AG08396 (cell line): ENCODE measurements around the gene AREG.

ENCODE experiments used
- DNase-seq: peaks from one replicate; pipeline ENCODE4 v3.0.0; 2012; ENCODE audit warnings: low spot score, mixed read lengths

The AREG gene

DNA sequence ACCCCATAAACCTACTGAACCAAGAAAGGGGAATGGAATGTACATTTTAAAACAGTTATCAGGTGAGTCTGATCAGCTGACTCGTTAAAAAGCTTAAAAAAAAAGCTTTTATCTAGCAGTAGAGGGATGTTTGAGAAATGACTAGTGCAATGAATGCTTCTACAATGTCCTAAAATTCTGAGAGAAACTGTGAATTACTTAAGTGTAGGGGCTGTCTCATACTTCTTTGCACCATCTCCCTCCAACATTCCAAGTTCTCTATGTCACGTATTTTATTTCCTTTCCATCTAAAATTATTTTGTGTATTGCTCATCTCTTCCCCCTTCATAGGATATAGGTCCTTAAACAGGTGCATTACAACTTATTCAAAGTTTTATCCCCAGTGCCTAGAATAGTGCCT lies 11.9 kb upstream of the AREG start:
- DNase-seq, result no peak

DNA sequence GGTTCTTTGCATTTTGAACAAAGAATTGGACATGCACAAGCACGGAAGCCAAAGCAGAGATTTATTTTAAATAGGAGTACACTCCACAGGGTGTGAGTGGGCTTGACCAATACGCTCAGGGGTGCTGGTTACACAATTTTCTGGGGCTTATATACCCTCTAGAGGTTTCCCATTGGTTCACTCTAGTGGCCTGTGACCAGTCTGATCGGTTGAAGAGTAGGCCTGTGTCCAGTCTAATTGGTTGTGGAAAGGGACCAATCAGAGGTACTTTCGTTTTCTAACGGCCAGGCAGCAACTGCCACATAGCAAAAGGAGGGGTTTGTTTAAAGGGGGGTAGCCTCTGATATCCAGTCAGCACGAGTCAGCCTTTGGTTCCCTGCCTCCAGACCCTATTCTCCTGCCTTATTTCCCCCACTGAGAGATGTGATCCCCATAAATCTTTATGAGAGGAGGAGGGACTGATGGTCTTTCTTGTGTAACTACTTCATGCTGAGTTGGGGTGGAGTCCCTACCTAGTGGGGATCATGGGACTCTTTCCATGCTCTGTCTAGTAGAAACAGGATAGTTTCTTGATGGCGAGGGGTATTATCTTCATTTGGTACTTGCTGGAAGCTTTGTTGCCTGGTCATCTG lies 11.3 kb upstream of the AREG start:
- DNase-seq, result no peak

DNA sequence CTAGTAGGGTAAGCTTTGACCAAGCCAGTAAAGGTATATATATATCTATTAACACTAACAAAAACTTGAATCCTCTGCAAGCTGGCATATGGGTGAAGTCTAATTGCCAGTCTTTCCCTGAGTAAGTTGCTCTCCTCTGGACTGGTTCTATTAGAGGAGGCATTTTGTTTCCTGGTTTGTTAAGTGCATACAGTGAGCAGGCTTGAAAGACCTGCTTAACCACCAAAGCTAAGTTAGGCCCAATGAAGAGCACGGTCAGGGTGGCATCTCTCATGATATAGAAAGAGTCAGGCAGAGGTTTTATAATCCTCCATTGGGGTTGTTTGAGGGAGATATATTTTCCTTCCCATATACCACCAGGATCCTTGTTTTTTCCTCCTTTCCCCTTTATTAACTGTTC lies 9.6 kb upstream of the AREG start:
- no peak for DNase-seq

DNA sequence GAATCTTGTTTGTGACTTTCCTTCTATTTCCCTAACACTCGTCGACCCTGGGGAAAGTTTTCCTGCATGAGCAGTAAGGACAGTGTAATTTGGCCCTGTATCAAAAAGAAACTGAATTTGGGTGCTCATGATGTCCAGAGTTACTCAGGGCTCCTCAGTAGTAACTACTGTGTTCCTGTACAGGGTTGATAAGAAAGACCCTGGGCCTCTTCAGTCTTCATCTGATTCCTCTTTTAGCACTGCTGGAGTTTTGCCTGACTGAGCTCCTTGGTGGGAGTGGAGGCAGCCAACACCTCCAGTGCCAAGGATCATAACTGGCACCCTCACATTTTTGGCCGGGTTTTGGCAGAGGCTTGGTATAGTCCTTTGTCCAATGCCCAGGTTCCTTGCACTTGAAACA lies 7.1 kb upstream of the AREG start:
- no peak for DNase-seq

DNA sequence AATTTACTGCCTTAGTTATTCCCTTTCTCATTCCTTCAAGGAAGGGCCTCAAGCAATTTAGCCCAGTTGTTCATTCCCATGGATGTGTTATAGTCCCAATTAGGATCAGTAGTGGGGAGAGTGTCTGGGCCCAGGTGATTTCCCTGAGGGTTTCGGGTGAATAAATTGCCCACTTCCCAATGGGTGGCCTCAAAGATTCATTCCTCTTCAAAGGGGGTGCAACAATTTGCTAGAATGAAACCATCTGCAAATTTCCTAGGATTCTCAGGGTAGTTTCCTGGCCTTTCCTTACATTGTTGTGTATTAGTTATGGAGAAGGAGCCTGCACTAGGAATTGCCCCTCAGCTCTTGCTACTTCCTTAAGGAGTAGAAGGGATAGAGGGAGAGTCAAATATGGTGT lies 6.3 kb upstream of the AREG start:
- DNase-seq, result no peak

DNA sequence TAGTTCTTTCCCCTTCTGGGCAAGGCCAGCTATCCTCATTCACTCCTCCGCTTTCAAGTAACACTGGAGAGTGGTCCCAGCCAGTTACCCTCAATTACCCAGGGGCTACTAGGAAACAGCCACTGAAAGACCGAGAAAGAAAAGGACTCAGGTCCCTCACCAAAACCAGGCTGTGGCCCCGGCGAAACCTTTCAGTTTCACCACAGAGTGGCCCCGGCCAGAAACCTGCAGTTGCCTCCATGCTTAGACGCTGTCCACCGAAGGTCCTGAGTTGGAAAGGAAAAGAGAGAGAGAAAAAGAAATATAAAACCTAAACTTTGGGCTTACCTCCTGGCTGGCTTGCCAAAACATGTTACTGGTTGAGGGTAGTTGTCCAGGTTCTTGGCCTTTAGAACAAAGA lies 5.0 kb upstream of the AREG start:
- DNase-seq, result no peak

DNA sequence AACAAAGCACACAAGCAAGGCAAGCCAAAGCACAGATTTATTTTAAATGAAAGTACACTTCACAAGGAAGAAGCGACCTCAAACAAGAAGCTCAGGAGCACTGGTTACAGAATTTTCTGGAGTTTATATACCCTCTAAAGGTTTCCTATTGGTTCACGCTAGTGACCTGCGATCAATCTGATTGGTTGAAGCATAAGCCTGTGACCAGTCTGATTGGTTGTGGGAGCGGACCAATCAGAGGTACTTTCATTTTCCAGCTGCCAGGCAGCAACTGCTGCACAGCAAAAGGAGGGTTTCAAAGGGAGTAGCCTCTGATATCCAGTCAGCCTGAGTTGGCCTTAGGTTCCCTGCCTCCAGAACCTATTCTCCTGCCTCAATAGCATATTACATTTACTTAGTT lies 4.6 kb upstream of the AREG start:
- no peak for DNase-seq

DNA sequence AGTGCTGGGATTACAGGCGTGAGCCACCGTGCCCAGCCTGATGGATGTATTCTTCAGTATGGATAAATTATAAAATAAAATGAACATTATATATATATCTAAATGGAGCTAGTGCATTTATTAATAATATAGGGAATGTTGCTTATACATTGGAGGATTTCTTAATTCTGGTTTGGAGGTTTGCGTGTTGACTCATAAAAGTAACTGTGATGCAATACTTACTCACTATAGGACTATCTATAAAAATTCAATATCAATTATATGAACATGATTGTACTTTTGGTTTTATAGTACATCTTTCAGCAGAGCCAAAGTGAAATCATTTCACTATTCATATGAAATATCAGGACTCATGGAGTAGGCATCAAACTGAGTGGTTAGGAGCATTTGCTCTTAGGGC lies 3.2 kb upstream of the AREG start:
- DNase-seq, result no peak

DNA sequence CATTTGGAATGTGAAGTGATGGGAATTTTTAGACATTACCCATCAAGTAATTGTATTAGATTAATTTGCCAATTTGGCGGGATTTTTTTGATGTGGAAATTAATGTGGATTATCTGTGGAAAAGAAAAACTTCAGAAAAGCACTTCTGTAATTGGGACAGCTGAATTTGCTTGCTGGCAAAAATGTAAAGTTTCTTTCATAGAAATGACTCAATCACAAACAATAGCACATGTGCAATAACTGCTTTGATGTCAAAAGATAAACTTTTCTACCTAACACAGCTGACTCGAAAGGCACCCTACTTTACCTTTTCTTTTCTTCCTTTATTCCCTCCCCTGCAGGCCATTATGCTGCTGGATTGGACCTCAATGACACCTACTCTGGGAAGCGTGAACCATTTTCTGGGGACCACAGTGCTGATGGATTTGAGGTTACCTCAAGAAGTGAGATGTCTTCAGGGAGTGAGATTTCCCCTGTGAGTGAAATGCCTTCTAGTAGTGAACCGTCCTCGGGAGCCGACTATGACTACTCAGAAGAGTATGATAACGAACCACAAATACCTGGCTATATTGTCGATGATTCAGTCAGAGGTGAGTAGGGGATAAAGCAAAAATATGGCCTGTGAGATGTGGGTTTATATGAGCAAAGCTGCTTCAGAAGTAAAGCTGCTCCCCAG lies 1.4 kb downstream of the AREG start:
- no peak for DNase-seq

DNA sequence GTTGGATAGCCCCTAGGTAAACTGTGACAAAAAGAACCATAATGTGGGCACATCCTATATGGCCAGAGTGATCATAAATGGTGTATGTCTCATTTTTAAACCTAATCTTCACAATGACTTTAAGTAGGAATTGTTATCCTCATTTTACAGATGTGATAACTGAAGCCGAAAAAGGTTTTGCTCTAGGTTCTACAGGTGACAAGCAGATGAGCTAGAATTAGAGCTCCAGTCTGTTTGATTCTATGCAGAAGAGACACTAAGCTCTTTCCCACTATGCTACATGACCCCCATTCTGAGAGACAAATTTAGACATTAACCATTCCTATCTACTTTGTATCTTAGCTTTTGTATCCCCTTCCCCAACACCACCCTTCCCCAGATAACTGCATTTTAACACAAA lies 2.0 kb downstream of the AREG start:
- no peak for DNase-seq

DNA sequence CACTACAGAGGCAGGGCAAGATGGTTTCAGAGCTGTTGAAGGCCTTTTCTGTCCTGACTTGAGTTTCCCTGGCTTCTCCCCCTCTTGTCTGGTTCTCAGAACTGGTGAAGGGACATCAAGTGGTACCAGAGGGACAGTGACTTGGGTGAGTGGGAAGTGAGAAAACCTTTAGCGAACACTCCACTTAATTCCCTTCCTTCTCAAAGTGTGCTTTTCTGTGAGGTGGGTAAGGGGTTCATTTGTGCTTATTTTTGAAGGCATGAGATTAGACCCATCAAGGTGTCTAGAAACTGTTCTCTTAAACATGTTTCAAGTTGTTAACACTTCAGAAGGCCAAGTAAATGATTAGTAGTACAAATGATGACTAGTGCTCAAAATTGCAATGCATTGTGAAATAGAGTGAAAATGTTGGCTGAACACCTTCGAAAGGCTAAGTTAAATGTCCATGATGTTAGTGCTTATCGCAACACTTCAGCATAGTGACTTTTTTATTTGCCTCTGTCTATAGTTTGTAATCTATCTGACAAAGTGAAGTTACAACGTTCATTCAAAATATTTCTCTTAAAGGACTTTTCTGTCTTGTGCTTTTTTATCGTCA lies 2.8 kb downstream of the AREG start:
- DNase-seq, result no peak

DNA sequence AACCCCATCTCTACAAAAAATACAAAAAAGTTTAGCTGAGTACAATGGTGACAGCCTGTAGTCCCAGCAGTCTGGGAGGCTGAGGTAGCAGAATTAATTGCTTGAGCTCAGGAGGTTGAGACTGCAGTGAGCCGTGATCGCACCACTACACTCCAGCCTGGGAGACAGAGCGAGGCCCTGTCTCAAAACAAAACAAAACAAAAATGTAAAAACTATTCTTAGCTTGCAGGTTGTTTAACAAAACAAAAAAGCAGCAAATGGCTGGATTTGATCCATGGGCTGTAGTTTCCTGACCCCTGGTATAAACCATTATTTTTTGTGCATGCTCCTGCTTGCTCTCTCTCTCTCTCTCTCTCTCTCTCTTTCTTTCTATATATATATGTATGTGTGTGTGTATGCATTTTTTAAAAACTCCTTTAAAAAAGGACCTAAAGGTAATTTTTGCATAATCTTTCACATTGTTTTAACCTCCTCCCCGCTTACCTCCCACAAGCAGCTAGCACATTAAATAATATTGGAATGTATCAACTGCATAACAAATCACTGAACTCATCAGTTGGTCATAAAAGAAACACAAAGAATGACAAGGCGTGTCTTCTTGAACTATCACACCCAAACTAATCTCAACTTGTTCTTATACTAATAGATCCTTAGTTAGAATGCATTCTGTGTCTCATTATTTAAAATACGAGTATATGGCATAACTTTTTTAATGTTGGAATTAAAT lies 4.8 kb downstream of the AREG start:
- peak; percentile 18 for DNase-seq

DNA sequence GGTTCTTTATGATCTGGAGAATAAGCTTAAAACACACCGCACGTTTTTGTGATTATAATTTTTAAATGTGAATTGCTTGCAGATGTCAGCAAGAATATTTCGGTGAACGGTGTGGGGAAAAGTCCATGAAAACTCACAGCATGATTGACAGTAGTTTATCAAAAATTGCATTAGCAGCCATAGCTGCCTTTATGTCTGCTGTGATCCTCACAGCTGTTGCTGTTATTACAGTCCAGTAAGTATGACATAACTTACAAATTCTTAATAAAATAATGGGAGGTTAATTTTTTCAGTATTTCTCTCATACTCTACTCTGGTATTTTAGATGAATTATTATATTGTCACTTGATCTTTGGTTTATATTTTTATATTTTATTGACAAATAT lies 5.4 kb downstream of the AREG start:
- no peak for DNase-seq

DNA sequence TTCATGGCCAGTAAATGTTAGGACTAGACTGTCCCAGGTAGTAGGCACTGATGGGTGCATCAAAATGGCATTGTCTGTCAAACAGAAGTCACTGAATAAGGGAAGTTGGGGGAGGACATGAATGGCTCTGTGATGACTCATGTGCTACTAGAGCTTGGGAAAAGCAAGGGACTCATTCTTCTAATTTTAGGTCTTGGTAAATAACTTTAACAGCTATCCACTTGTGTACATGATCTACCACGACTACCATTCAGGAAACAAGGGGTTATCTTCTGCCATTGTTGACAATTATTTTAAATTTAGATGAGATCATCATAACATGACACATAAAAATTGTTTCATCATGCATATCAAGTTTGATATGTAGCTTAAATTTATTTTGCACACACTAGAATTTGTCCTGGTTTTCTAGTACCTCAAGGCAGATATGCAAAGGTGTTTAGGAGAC lies 6.3 kb downstream of the AREG start:
- peak; percentile 61 for DNase-seq

DNA sequence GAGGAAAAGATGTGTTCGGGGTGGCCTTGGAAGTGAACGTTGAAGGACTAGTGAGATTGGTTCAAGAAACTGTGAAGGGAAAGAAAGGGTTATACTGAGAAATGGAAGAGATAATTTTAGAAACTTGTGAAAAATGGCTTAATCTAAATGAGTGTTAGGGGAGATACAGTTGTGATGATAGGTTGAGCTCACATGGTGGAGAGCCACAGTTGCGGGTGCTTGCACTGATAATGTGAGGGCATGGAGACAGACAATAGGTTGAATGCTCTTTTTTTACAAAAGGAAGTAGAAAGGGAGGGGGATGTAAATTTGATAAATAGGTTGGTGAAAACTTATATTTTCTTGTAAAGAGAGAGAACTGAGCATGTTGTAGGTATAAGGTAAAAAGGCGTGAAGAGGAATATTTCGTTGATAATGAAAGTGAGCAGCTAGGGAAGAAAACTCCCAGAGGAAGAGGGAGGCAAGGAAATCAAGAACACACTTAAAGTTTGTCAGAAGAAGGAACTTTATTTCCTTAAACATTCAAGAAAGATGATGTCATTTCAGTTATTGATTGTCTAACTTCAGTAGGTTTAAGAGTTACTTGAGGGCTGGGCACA lies 8.2 kb downstream of the AREG start:
- DNase-seq, result no peak

DNA sequence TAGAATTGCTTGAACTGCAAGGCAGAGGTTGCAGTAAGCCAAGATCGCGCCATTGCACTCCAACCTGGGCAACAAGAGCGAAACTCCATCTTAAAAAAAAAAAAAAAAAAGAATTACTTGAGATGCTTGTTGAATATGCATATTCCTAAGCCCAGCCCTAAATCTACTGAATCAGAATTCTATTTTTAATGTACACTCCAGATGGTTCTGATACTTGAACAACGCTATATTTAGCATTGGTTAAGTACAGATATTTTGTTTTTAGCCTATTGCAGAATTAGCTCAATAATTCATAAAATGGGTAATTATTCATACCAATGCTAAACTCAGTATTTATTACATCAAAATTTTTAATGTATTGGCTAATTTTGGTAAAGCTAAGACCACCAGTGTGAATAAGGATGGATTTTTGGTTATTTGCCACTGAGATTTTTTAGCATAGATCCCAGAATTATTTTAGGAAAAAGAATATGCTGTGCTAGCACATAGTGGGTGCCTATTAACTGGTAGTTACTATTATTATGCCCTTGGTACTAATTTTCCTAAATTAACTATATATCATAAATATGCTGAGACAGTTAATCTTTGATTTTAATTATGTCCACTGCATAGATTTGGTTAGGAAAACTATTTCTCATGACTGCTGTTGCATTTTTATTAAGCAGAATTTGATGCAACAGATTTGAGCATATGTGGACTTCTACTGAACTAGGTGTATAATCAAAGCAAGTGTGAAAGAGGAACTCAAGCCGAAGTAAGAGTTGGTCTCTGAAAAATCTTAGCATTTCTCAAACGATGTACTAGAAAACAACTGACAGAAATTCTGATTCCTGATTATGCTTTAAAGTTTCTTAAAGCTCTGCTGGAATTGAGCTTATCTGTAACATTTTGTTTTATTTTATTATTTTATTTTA lies 9.2 kb downstream of the AREG start:
- no peak for DNase-seq

DNA sequence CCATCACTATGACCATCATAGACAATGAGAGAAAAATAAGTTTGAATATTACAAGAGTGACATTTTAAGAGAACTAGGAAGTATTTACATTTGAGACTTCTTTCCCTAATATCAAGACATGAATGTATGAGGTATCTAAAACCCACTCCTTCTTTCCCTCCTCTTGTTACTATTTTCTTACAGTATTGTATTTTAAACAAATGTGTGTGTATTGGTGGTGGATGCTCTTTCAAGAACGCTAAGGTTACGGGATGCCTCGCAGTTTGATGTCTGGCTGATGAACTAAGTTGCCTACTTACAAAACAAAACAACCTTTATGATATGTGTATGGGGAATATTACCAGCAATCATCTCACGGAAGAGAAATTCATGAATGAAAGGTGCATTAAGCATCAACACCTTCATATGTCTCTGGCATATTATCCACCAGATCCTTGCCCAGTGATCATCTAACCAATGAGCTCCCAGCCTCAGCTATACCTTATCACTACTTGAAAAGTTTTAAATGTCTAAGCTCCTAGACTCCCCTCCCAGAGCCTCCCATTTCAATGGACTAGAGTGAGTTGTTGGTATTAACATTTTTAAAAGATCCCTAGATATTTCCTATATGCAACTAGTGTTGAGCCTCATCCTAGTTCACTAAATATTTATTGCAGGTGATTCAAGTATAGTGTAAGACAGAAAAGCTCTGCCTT lies 10.6 kb downstream of the AREG start:
- DNase-seq, result no peak

DNA sequence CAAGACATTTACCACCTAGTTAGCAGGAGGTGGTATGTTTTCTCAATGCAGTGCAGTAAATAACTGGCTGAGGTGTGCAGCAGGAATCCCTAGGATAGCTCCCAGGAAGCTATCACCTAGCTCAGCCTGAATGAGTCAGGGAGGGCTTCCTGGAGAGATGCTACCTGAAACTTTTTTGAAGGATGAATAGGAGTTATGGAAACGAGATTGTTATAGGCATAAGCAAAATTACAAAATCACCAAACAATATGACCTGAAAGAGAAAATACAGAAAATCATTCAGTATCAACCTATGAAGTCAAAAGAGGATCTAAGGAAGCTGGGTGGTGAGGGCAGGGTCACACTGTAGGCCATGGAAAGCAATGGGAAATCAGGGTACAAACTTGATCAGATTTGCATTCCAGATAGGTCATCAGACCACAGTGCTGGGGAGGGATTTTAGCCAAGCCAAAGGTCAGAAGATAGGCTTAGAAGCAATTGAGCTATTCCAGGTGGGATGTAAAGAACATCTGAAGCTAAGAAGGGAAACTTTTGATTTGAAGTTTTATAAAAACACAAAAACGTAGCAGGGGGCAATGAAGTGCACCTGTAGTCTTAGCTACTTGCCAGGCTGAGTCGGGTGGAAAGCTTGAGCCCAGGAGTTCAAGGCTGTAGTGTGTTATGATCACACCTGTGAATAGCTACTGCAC lies 11.3 kb downstream of the AREG start:
- no peak for DNase-seq

DNA sequence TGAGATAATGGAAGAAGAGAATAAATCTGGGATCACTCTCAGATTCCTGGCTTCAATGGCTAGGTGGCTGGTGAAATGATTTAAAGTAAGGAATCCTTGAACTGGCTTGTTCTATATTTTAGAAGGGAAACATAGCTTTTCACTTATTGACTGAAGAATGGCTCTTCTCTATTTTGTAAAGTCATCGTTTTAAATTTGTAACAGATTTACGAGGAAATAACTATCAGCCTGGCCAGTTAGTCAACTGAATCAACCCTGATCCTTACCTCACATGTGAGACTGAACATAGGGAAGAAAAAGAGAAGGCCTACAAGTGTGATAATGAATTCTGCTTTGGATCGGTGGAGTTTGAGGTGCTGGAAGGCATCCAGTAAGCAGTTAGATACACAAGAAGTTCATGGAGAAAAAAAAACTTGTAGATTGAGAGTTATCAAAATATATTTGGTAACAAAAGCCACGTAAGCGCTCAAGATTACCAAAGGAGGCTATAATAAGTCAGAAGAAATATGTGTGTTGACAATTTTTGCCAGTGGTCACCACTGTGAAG lies 12.0 kb downstream of the AREG start:
- no peak for DNase-seq

DNA sequence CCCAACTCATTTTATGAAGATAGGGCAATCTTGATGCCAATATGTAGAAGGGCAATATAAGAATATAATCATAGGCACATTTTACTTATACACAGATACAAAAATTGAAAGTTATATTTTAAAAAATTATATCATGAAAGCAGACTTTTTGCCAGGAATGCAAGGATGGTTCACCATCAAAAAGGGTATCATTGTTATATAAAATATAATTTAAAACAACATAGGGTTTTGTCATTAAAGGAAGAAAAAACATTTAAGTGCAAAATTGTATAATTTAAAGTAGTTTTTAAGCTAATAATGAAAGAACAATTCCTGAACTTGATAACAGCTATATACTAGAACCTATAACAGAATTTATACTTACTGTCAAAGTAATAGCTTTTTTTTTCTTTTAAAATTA lies 15.9 kb downstream of the AREG start:
- DNase-seq, result no peak
